ENCODE measurements around the gene PLEK2.
"Not testable (repeated sequence)": the region's sequence is repeated elsewhere in the genome, so short reads cannot be mapped to it uniquely, and the experiment has no call there.

Gene PLEK2

DNA sequence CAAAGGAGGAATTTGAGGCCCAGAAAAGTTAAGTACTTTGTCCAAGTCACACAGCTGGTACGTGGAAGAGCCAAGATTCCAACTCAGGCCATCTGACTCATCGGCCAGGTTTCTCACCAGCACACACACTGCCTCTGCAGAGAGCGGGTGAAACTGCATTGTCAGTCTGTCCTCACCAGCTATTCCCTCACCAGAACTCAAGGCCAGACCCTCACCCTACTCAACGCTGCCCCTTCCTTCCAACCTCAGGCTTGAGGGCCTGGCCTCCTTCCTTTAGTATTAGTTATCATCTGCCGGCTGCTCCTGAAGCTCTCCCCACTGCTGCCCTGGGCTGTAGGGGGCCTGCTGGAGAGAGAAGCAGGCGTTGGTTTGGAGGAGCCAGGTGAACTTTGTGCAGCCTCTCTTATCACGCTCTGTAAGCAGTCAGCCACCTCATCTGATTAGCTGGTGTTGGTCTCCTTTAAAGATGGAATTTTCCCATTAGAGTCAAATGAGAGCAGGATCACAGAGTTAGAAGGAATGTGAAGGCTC lies 16.6 kb upstream of the PLEK2 start:
- DNase-seq (ENCODE audit: low read depth) = no peak

DNA sequence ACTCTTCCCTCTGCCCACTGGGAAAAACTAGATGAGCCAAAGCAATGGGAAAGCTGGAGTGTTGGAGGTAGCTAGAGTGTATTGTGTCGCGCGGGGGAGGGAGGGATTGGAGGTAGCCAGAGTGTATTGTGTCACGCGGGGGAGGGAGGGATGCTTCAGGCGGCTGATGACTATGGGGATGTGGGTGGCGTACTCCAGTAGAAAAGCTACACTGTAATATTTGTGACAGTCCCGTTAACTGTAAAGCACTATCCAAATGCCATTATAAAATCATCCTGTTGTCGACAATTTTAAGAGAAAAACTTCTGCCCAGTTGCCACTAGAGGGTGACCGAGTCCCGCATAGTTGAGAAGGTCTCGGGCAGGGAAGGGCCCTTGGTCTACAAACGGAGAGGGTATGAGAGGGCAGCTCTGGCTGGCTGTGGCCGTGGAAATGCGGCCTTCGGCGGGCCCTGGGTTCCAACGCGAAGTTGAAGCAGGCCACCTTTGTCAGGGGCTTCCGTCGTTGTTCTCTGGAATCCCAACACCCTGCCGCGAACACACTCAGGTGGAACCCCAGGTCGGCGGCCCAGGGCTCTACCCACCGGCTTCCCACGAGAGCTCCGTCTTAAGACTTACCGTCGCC lies 15.1 kb upstream of the PLEK2 start:
- DNase-seq (ENCODE audit: low read depth) = peak; percentile 60

DNA sequence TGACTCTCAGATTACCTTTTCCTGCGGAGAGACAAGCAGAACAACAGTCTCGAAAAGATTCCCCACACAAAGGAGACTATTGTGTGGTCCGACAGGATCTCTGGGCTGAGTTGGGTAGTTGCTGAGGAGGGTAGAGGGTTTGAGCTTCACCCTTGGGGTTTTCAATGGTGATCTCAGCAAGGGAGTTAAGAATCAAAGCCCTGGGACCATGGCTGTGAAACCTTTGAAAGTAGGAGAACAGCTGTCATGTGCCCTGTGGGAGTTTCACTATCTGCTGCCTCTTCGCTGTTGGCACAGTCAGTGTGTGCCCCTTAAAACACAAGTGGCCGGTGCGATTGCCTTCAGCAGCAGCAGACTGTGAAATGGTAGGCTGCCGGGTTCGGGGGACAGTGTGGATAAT lies 14.2 kb upstream of the PLEK2 start:
- no peak for DNase-seq (ENCODE audit: low read depth)

DNA sequence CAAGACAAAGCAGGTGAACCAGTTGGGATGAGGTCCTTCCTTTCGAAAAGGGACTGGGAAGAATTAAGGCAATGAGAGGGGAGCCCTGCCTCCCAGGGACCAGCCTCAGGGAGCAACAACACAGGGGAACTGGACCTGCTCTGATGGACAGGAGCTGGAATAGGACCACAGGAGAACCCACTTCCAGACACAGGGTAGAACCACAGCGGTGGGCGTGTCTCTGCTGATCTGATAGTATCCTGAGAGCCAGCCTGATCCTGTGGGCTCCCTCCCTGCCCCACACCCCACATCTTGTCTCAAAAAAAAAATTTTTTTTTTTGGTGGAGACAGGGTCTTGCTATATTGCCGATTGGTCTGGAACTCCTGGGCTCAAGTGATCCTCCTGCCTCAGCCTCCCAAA lies 13.6 kb upstream of the PLEK2 start:
- no peak for DNase-seq (ENCODE audit: low read depth)

DNA sequence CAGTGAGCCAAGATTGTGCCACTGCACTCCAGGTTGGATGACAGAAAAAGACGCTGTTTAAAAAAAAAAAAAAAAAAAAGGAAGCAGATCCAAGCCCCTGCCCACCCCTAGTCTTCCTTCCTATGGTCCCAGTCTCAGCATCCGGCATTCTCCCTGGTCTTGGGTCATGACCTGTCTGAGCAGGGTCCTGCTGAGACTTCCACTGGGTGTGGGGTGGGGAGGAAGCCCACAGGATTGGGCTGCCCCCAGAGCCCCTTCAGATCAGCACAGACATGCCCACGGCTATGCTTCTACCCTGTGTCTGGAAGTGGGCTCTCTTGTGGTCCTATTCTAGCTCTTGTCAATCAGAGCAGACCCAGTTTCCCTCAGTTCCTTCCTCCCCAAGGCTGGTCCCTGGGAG lies 12.6 kb upstream of the PLEK2 start:
- no peak for DNase-seq (ENCODE audit: low read depth)

DNA sequence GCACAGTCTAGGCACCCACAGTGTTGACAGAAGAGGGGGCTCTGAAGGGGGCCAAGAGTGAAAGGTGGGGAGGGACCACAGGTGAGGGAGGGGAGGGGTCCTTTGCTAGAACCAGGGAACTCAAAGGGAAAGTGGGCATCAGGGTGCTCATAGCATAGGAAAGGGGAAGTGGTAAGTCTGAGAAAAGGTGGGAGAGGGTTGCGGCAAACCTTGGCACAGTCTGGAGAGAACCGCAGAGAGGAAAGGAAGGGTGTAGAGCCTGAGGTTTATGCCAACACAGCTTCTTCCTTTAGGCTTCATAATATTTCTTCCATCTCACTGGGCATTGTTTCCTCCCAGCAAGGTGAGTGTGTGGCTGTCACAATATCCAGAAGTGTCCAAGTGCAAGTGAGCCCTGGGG lies 11.5 kb upstream of the PLEK2 start:
- no peak for DNase-seq (ENCODE audit: low read depth)

DNA sequence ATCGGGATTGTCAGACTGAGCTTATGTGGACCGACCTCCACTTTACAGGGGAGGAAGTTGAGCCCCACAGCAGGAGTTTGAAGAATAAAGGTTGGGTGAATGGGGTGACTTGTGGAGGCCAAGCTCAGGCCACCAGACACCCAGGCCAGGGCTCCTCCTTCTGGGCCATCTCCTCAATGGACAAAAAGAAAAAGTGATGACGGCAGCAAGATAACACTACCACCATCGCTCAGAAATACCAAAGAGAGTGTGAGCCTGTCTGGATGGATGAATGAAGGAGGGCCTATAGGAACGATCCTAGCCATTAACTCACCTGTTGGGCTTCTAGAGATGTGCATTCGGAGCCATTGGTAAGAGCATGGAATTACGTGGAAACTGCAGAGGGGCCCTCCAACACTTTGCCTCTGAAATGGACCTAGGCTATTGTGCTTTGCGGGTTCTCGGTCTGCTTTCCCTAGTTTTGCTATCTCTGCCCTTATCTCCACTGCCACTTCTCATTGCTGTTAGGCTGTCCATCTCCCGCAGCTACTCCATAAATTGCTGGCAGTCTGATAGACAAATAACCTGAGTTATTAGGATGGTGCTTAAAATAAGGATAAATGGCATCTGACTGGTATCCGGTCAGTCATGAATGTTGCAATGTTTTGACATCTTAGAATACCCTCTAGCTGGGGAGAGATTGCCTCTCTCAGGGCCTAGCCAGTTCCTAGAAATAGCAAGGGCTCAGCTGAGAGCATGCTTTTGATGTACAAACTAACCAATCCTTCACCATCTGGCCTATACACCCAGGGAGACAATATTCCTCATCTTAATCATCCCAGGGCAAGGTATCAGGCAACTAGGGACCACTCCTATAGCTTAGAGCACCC lies 9.6 kb upstream of the PLEK2 start:
- no peak for DNase-seq (ENCODE audit: low read depth)

DNA sequence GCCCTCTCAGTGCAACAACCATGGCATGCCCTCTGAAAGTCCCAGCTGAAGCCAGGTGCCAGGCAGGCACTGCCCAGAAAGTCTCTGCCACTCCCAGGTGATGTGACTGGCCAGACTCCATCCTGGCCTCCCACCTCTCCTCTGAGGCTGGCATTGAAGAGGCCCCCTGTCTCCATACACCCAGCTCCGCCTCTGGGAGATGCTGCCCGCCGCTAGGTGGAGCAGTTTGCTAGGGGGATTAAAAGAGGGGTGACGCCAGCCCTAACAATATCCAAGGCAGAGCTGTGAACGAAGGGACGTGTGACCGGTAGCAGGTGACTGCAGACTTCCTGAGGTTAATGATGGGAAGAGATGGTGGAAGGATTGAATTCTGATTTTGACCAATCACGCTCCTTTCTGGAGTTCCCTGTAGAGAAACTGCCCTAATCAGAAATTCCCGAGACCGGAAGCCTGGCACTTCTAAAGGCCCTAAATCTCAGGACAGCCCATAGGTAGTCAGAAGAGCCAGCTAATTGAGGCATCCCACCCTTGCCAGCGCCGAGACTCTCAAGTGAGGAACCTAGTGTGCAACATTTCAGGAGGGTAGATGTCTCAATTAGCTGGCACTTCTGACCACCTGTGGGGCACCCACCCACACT lies 8.3 kb upstream of the PLEK2 start:
- peak; percentile 23 for DNase-seq (ENCODE audit: low read depth)

DNA sequence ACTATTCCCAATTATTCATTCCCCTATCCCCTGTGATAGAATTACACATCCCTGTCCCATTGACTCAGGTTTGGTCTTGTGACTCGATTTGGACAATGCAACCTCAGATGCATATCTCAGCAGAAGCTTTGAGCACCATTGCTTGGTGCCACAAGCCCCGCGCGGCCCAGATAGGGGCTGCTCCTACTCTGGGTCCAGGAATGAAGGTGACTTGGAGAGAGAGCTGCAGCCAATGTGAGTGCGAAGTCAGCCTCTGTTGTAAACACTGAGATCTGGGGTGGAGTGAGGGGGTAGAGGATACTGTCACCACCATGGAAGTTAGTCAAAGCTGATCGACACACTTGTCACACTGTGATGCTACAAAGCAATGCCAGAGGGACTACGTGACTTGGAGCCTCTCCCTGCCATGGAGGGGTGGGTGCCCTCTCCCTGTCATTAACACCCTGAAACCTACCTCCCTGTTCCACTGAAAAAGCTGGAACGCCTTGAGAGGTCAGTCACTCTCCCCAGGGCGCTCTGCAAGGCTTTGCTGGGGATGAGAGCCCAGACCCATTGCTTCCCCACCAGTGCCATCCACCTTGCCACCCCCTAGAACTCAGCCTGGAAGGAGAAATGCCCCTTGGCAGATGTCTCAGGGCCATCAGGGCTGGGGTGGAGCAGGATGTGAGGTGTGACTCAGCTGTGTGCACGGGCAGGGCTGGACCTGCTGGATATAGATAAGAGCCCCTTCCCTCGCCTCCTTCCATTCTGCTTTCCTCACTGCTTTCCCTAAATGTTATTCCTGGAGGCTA lies 6.6 kb upstream of the PLEK2 start:
- no peak for DNase-seq (ENCODE audit: low read depth)

DNA sequence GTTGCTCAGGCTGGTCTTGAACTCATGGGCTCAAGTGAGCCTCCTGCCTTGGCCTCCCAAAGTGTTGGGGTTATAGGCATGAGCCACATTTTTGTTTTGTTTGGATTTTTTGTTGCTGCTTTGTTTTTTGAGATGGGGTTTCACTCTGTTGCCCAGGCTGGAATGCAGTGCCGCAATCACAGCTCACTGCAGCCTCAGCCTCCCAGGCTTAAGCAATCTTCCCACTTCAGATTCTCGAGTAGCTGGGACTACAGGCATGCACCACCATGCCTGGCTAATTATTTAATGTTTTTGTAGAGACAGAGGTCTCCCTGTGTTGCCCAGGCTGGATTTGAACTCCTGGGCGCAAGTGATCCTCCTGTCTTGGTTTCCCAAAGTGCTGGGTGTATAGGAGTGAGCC lies 5.7 kb upstream of the PLEK2 start:
- DNase-seq (ENCODE audit: low read depth) = no peak

DNA sequence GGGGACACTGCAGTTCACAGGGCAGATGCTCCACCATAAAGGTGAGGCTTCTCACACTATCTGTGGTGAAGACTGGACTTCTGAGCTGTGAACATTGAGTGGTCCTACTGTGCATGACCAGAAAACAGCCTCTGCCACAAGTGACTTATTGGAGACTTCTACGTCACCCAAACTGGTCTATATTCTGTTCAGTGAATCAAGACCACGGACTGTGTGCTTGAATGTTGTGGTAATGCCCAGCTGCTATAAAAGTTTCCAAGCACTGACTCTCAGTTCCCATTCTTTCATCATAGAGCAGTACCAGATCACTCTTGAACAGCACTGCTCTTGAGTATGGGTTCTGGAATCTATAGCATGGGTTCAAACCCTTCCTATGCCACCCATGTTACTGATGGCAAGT lies 4.8 kb upstream of the PLEK2 start:
- DNase-seq (ENCODE audit: low read depth) = no peak

DNA sequence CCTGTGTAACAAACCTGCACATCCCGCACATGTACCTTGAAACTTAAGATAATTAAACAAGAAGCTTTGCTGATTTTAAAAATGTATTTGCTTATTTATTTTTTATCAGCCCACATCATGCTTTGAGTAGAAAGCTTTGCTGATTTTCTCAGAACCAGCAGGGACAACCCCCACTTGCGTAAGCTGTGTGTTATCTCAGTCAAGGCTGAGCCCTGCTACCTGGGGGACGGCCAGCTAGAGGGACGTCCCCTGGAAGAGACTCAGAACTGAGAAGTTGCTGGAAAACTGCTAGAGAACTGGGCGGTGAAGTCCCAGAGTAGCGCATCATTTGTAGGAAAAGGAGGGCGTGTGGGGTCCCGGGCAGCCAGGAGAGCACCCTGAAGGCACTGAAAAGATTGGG lies 4.1 kb upstream of the PLEK2 start:
- no peak for DNase-seq (ENCODE audit: low read depth)

DNA sequence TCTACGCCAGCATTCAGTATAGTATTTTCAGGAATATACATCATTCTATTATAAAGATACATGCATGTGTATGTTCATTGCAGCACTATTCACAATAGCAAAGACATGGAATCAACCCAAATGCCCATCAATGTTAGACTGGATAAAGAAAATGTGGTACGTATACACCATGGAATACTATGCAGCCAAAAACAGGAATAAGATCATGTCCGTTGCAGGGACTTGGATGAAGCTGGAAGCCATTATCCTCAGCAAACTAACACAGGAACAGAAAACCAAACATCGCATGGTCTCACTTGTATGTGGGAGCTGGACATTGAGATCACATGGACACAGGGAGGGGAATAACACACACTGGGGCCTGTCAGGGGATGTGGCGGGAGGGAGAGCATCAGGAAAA lies 3.6 kb upstream of the PLEK2 start:
- not testable (repeated sequence) for DNase-seq (ENCODE audit: low read depth)

DNA sequence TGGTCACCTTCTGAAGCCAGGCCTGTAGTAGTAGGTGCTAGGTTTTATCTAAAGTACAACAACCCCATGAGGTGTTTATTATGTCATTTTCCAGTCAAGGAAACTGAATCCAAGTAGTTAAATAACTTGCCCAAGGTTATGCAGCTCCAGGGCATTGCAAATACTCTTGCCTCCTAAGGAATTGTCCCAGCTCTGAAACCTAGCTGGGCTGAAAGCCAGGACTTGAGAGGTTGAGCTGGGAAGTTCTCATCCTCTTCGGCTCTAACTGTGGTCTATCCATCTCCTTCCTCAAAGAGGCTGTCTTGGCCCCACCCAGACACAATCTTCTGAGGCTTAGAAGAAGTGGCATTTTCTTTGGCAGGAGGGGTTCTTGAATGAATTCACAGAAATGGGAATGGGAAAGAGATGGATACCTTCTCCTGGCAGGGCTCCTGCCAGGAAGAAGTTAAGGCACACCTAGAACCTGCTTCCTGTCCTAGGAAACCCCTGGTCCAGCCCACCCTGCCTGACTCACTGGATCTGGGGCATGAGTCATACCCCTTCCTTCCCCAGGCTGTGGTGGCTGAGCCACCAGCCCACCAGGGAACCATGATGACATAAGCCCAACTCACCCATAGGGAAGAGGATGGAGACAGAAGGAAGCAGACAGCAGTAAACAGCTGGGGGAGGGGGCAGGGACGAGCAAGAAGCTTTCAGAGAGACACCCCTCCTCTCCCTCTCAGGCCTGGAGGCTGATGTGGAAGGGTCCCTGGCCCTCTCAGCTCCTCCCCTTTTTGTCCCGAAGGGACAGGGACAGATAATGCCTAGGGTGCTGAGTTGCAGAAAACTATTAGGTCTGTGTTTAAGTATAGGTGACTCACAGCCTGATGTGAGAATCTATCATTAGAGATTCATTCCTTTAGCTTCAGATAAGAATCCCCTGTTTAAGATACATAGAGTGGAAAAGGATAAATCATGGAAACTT lies 2.1 kb upstream of the PLEK2 start:
- DNase-seq (ENCODE audit: low read depth) = peak; percentile 48

DNA sequence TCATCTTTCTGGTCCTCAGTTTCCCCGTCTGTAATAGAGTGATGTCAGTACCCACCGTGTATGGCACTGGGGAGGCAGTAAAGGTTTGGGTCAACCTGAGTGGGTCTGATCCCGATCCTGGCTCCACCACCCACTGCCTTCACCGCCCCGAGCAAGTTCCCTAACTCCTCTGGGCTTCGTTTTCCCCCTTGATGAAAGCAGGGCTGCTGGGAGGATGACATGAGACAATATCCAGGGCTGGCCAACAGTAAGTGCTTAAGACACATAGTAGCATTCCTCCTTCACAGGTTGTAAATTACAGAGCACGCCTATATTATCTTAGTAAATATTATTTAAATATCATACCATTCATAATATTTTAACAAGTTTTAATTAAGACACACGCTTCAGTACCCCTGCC lies 595 bp downstream of the PLEK2 start:
- no peak for DNase-seq (ENCODE audit: low read depth)

DNA sequence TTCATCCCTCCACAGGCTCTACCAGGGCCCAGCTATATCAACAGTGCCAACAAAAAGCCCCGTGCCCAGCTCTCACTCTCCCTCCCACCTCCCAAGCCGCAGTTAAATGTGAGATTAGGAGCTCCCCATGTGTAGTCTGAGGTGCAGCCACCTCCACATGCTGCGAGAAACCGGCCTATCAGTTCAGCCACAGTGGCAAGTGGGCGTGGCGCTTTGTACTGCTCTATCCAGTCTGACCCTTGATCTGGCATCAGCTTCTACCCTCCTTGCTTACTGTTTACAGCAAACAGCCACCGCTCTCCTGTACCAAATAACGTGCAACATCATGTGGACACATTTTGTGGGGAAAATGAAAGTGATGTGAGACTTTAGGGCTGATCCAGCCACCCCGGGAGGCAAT lies 1.7 kb downstream of the PLEK2 start:
- DNase-seq (ENCODE audit: low read depth) = no peak

DNA sequence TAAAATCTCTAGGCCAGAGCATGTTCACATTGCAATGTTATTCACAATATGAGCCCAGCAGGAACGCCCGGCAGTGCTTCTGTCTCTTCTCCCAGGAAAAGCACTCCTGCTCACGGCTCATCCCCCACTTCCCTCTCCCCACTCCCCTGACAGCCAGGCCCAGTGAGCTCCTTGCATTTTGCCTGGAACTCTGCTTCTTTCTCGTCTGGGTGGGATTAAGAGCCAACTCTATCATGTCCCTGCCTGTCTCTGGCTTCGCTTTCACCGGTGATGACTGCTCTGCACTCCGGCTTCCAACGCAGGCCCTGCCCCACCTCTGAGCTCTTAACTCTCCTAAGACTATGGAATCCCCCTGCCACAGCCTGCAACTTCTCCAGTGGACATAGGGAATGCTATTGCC lies 2.5 kb downstream of the PLEK2 start:
- DNase-seq (ENCODE audit: low read depth) = no peak

DNA sequence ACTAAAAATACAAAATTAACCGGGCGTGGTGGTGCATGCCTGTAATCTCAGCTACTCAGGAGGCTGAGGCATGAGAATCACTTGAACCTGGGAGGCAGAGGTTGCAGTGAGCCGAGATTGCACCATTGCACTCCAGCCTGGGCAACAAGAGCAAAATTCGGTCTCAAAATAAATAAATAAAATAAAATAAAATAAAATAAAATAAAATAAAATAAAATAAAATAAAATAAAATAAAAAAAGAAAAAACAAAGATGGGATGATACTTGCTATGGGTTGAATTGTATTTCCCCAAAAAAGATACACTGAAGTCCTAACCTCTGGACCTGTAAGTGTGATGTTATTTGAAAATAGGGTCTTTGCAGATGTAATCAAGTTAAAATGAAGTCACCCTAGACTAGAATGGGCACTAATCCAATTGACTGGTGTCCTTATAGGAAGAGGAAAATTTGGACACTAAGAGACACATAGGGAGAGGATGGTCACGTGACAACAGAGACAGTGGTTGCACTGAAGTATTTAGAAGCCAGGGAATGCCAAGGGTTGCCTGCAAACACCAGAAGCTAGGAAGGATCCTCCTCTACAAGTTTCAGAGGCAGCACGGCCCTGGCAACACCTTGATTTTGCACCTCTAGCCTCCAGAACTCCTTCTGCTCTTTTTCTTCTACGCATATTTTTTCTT lies 3.7 kb downstream of the PLEK2 start:
- DNase-seq (ENCODE audit: low read depth) = not testable (repeated sequence)

DNA sequence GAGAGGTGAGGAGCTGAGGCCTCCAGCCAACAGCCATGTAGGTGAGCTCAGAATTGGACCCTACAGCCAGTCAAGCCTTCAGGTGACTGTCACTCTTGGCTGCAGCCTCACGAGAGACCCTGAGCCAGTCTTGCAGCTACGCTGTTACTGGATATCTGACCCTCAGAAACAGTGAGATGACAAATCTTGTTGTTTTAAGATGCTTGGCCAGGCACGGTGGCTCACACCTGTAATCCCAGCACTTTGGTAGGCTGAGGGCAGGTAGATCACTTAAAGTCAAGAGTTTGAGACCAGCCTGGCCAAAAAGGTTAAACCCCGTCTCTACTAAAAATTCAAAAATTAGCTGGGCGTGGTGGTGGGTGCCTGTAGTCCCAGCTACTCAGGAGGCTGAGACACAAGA lies 6.2 kb downstream of the PLEK2 start:
- no peak for DNase-seq (ENCODE audit: low read depth)

DNA sequence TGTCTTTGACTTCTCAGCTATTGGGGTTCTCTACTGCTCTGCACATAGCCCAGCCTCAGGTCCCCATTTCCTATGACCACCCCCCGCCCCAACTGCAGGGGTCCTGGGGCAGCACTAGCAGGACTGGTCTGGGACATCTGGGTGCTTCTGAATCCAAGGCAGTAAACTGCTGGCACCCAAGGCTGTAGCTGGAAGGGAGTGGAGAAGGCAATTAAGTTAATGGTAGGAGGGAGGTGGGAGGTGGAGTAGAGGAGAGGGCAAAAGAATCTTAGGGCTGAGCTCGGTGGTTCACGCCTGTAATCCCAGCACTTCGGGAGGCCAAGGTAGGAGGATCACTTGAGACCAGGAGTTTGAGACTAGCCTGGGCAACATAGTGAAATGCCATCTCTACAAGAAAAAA lies 11.5 kb downstream of the PLEK2 start:
- DNase-seq (ENCODE audit: low read depth) = no peak

DNA sequence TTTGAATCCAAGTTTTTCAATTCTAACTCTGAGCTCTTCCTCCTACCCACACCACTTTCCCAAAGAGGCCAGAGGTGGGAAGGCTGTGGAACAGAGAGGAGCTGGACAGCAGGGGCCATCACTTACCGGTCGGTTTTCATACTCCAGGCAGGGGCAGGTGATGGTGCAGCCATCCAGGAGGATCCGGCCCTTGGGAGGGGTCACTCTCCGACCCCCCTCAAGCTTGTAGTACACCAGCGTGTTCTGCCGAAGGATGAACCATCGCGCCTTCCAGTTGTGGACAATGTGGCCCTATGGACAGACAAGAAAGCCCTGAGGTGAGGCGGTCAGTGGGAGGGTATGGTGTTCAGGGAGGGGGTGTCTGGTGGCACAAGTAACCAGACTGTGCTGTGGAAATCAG lies 14.4 kb downstream of the PLEK2 start:
- no peak for DNase-seq (ENCODE audit: low read depth)
